DND-41 (cell line): ENCODE results near the gene CLEC10A.
"Not testable (repeated sequence)": the region's sequence is repeated elsewhere in the genome, so short reads cannot be mapped to it uniquely, and the experiment has no call there.

Source experiments
- ATAC-seq: fragments of 200-7000 bp; cut with Tn5 transposase; 3 replicates; pipeline ENCODE4 v1.9.1; 2021; ENCODE audit warnings: low read depth; ENCODE audit not compliant: insufficient read depth
- DNase-seq: peaks from one replicate; pipeline ENCODE4 v3.0.0-alpha.2; 2020
- H2AFZ ChIP-seq: 2 replicates; pipeline ENCODE4 v1.6.0; 2012; ENCODE audit warnings: low read depth, low read length
- H3K27ac ChIP-seq: 2 replicates; pipeline ENCODE4 v1.5.1; 2012; ENCODE audit warnings: low read length, inconsistent platforms
- H3K27me3 ChIP-seq: fragments of 200-600 bp; sonication (generic); 2 replicates; pipeline ENCODE4 v1.6.0; 2012; ENCODE audit warnings: low read length, mild to moderate bottlenecking, inconsistent platforms; ENCODE audit not compliant: insufficient read depth, poor library complexity
- H3K36me3 ChIP-seq: 2 replicates; pipeline ENCODE4 v1.5.1; 2012; ENCODE audit warnings: low read length, inconsistent platforms; ENCODE audit not compliant: insufficient read depth
- H3K4me1 ChIP-seq: 2 replicates; pipeline ENCODE4 v1.5.1; 2012; ENCODE audit warnings: mild to moderate bottlenecking, low read length; ENCODE audit not compliant: insufficient read depth
- H3K4me2 ChIP-seq: 2 replicates; pipeline ENCODE4 v1.6.0; 2012; ENCODE audit warnings: mild to moderate bottlenecking, moderate library complexity, low read length, inconsistent platforms; ENCODE audit not compliant: insufficient read depth
- H3K4me3 ChIP-seq, 2 experiments: fragments of 200-600 bp in 1 of 2; shearing (Covaris generic) in 1 of 2; 2 replicates each; pipeline ENCODE4 v1.5.1; 2012 to 2016; ENCODE audit warnings: inconsistent platforms in 2 of 2, low read length in 2 of 2, mild to moderate bottlenecking in 2 of 2, low read depth in 1 of 2, moderate library complexity in 1 of 2
- H3K79me2 ChIP-seq: 2 replicates; pipeline ENCODE4 v1.6.0; 2012; ENCODE audit warnings: low read length, inconsistent platforms; ENCODE audit not compliant: insufficient read depth
- H3K9ac ChIP-seq: 2 replicates; pipeline ENCODE4 v1.6.0; 2012; ENCODE audit warnings: low read depth, mild to moderate bottlenecking, inconsistent platforms, low read length, moderate library complexity
- H3K9me3 ChIP-seq: 2 replicates; pipeline ENCODE4 v1.5.1; 2012; ENCODE audit warnings: low read length, moderate library complexity, mild to moderate bottlenecking, inconsistent platforms; ENCODE audit not compliant: insufficient read depth, severe bottlenecking
- H4K20me1 ChIP-seq: 2 replicates; pipeline ENCODE4 v1.6.0; 2012; ENCODE audit warnings: low read length; ENCODE audit not compliant: insufficient read depth
- CTCF ChIP-seq: IDR thresholded peaks from 2 replicates; pipeline ENCODE4 v1.5.1; 2012; ENCODE audit warnings: borderline replicate concordance, low read length, moderate library complexity, mild to moderate bottlenecking; ENCODE audit not compliant: poor library complexity, severe bottlenecking; ENCODE audit errors: extremely low read depth
- EZH2 ChIP-seq: IDR thresholded peaks from 3 replicates; pipeline ENCODE4 v1.6.1; 2012; ENCODE audit warnings: borderline replicate concordance, low read depth, mild to moderate bottlenecking, moderate library complexity, low read length, inconsistent platforms; ENCODE audit not compliant: severe bottlenecking

Gene CLEC10A

GRCh38 chr17:7107012-7107754 lies 27.1 kb upstream of the CLEC10A start:
- Histone ChIP-seq H3K9ac (no peak overlapping the region), H4K20me1 (no peaks in the 10 kb centered on the region), H3K79me2 (no peaks in the 10 kb centered on the region), H3K4me3 (no peak overlapping the region), H3K27me3 (no peaks in the 10 kb centered on the region), H3K27ac (no peak overlapping the region), H3K36me3 (no peaks in the 10 kb centered on the region), H3K4me1 (no peaks in the 10 kb centered on the region), H3K4me2 (no peak overlapping the region), H2AFZ (no peak overlapping the region), H3K9me3 (no peaks in the 10 kb centered on the region)
- no peak for TF ChIP-seq CTCF
- no peak for TF ChIP-seq EZH2
- ATAC-seq (no peak), DNase-seq (no peak)

GRCh38 chr17:7102421-7102820 lies 22.4 kb upstream of the CLEC10A start:
- Histone ChIP-seq H3K27me3 (no peaks in the 10 kb centered on the region), H3K4me3 (no peak overlapping the region), H3K4me1 (no peaks in the 10 kb centered on the region), H3K9ac (no peak overlapping the region), H3K27ac (no peak overlapping the region), H3K36me3 (no peaks in the 10 kb centered on the region), H3K9me3 (no peaks in the 10 kb centered on the region), H2AFZ (no peak overlapping the region), H3K79me2 (no peaks in the 10 kb centered on the region), H4K20me1 (no peaks in the 10 kb centered on the region), H3K4me2 (no peak overlapping the region)
- TF ChIP-seq EZH2 (no peak), CTCF (no peak)
- DNase-seq, result no peak
- no peak for ATAC-seq

GRCh38 chr17:7101531-7101930 lies 21.5 kb upstream of the CLEC10A start:
- Histone ChIP-seq H3K27me3 (no peaks in the 10 kb centered on the region), H2AFZ (no peak overlapping the region), H3K36me3 (no peaks in the 10 kb centered on the region), H3K79me2 (no peaks in the 10 kb centered on the region), H3K9ac (no peak overlapping the region), H3K4me1 (no peaks in the 10 kb centered on the region), H4K20me1 (no peaks in the 10 kb centered on the region), H3K4me3 (no peak overlapping the region), H3K4me2 (no peak overlapping the region), H3K9me3 (no peaks in the 10 kb centered on the region), H3K27ac (no peak overlapping the region)
- no peak for ATAC-seq
- TF ChIP-seq EZH2 (no peak), CTCF (no peak)
- DNase-seq, result no peak

GRCh38 chr17:7100641-7101379 lies 20.8 kb upstream of the CLEC10A start:
- not testable (repeated sequence) for H3K9me3 ChIP-seq, H3K27ac ChIP-seq, H3K9ac ChIP-seq, ATAC-seq, H3K79me2 ChIP-seq, H3K4me3 ChIP-seq, H3K27me3 ChIP-seq, DNase-seq, H3K4me1 ChIP-seq, H2AFZ ChIP-seq, H3K4me2 ChIP-seq, H4K20me1 ChIP-seq, H3K36me3 ChIP-seq
